VCaP (cell line): ENCODE measurements around the gene SHF.

Experiments used
- H3K27ac ChIP-seq: fragments of 450-650 bp; 2 replicates; pipeline ENCODE4 v1.5.1; 2017
- CTCF ChIP-seq: fragments of 450-650 bp; conservative IDR thresholded peaks from 2 replicates; pipeline ENCODE4 v1.5.1; 2017; ENCODE audit warnings: mild to moderate bottlenecking, moderate library complexity

Gene SHF

DNA sequence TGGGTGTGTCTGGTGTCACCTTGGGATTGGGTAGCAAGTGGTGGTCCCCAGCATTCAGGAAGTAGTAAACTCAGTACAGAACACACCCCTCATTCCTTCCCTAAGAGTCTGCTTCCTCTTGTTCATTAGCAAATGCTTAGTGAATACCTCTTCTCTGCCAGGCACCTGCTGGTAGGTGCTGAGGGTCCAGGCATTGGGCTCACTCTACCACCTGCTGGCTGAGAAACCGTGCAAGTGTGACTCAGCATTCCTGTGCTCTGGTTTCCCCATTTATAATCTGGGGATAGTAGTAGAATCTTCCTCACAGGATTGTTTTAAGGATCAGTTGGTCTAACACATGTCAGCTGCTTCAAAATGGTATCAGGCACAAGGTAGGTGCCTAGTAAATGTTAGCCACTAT is 4.8 kb downstream of the SHF start:
- TF ChIP-seq CTCF: no peak
- no peak overlapping the region for H3K27ac ChIP-seq

- no peak overlapping the region for H3K27ac ChIP-seq
- no peak for TF ChIP-seq CTCF
These were observed 6.1 kb downstream of the SHF start for GRCh38 chr15:45181491-45182285.

DNA sequence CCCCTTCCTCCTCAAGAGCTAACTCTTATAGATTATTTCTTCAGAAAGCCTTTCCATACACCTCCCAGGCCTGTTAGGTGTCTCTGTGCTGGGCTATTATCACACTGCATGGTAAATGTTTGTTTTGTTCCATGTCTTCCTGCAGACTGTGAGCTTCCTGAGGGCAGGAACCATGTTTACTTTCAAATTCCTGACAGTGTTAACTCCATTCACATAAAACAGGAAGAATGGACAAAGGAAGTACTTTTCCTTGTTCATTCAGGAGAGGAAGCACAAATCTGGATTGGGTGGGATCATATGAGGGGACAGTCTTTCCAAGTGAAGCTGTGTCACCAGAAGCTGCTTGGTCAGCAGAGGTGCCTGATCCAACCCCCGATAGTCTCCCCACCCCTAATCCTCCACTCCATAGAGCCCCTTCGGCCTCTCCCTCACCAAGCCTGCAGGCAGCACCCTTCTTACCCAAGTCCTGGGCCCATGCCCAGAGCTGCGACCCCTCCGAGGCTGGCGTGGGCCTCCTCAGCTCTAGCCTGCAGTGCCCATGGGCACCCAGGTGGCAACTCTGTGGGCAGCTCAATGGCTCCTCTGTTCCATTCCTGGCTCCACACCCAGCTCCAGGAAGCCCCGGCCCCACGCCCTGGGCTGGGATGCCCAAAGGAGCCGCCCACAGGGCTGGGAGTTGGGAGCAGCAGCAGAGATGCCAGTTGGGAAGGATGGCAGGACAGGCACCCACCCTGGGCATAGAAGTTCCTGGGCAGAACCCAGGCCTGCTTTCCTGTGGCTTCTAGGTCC is 6.9 kb downstream of the SHF start:
- no peak for TF ChIP-seq CTCF
- no peak overlapping the region for H3K27ac ChIP-seq

GRCh38 chr15:45180201-45180600 is 7.6 kb downstream of the SHF start:
- no peak for TF ChIP-seq CTCF
- no peak overlapping the region for H3K27ac ChIP-seq

- H3K27ac ChIP-seq: no peak overlapping the region
- peak; percentile 33; the same call in 1 of the 2 replicates for TF ChIP-seq CTCF
These were observed 8.4 kb downstream of the SHF start for GRCh38 chr15:45179221-45179985.

- TF ChIP-seq CTCF: no peak
These were observed 10.5 kb downstream of the SHF start for GRCh38 chr15:45177285-45177684.

DNA sequence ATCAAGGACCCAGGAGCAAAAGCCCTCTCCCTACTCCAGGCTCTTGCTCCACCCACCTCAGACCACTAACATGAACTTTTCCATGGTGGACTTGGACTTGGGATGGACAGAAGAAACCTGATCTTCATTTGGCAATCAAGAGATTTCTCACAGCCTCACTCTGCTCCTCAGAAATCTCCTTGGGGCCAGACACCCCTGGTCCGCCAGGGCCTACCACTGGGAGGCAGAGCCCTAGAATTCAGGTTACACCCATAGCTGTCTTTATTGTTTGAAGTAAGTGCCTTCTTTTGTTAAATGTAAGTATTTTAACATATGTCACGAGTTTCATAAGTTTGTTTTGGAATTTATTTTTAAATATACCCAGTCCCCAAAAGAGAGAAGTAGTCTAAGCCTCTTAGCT is 13.2 kb downstream of the SHF start:
- no peak for TF ChIP-seq CTCF

More at GRCh38 chr15:45177285-45177684, 10.5 kb downstream of the SHF start:
- no peak overlapping the region for H3K27ac ChIP-seq

More for the DNA sequence above, 13.2 kb downstream of the SHF start:
- H3K27ac ChIP-seq: no peak overlapping the region
